ENCODE results near the gene LGALS4. TPM values are rescaled to one million over a fixed set of nuclear protein-coding genes. Genes with fewer than 3 reads are reported as not detected.
A peak's percentile ranks its signal among the peaks of the same experiment; 100 is the strongest.
"Not testable (repeated sequence)": the region's sequence is repeated elsewhere in the genome, so short reads cannot be mapped to it uniquely, and the experiment has no call there.

Gene LGALS4
- total RNA-seq, 8 experiments from 2014 or later = 0.29 to 1.4 (median 0.50) TPM; not detected in 1

- H3K4me3 ChIP-seq = no peak overlapping the region
- H3K27ac ChIP-seq = no peak overlapping the region
- no peaks in the 10 kb centered on the region for H3K4me1 ChIP-seq (replicated peaks in 1 of 2)
- ATAC-seq (replicated peaks in 6 of 8) = no peak
- WGBS, 10 experiments = 92 to 100% (median 100%) methylated on average over 1 to 11 of the region's 17 CpGs; no CpG with 5 or more reads in 7 of the 10 experiments
- in situ Hi-C loops (cut with MboI; ENCODE audit: low pct_unique_long_range_greater_than_20kb in 2 of 9, low sequenced_read_pairs in 9 of 9, unreplicated experiment in 9 of 9) = no loop called here
Observed at GRCh38 chr19:38808741-38809140, 4.0 kb downstream of the LGALS4 start.

GRCh38 chr19:38807374-38808098 is 5.2 kb downstream of the LGALS4 start:
- H3K4me3 ChIP-seq; H3K27ac ChIP-seq; in situ Hi-C loops (cut with MboI; ENCODE audit: low pct_unique_long_range_greater_than_20kb in 2 of 9, low sequenced_read_pairs in 9 of 9, unreplicated experiment in 9 of 9); H3K4me1 ChIP-seq (replicated peaks in 1 of 2); ATAC-seq (replicated peaks in 6 of 8): not testable (repeated sequence)
- WGBS, 10 experiments = 35 to 100% (median 76%) methylated on average over 1 to 4 of the region's 18 CpGs; no CpG with 5 or more reads in 4 of the 10 experiments

GRCh38 chr19:38806371-38806770 is 6.4 kb downstream of the LGALS4 start:
- Histone ChIP-seq H3K4me3 (no peak overlapping the region), H3K4me1 (replicated peaks in 1 of 2) (no peaks in the 10 kb centered on the region), H3K27ac (no peak overlapping the region)
- 71 to 100% (median 89%) methylated on average over 1 to 5 of the region's 6 CpGs; no CpG with 5 or more reads in 2 of the 10 experiments for WGBS, 10 experiments
- in situ Hi-C loops (cut with MboI; ENCODE audit: low pct_unique_long_range_greater_than_20kb in 2 of 9, low sequenced_read_pairs in 9 of 9, unreplicated experiment in 9 of 9) = no loop called here
- ATAC-seq (replicated peaks in 6 of 8) = no peak

- no peaks in the 10 kb centered on the region for H3K4me1 ChIP-seq (replicated peaks in 1 of 2)
- no peak overlapping the region for H3K27ac ChIP-seq
- WGBS, 10 experiments = 60 to 73% (median 71%) methylated on average over 1 of the region's 1 CpG; no CpG with 5 or more reads in 7 of the 10 experiments
- in situ Hi-C loops (cut with MboI; ENCODE audit: low pct_unique_long_range_greater_than_20kb in 2 of 9, low sequenced_read_pairs in 9 of 9, unreplicated experiment in 9 of 9) = no loop called here
- ATAC-seq (replicated peaks in 6 of 8) = no peak
- H3K4me3 ChIP-seq = no peak overlapping the region
Observed at GRCh38 chr19:38805180-38805579, 7.6 kb downstream of the LGALS4 start.

DNA sequence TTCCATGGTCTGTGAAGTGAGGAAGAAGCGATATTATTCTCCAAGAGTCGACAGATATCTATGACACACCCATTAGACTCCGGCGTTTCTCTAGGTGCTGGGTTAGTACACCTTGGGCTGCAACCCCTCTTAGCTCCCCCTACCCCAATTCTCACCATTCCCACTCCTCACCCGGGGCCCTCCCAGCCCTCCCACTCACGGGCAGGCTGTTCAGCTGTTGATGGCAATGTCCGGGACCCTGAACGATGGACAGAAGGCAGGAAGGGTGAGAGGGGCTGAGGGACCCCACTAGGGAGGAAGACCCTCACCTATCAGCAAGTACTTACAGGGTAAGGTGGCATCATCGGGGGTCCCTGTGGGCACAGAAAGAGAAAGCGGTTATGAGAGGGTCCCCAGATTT is 9.2 kb downstream of the LGALS4 start:
- in situ Hi-C loops (cut with MboI; ENCODE audit: low pct_unique_long_range_greater_than_20kb in 2 of 9, low sequenced_read_pairs in 9 of 9, unreplicated experiment in 9 of 9) = no loop called here
- Histone ChIP-seq H3K4me1 (replicated peaks in 1 of 2) (no peaks in the 10 kb centered on the region), H3K4me3 (no peak overlapping the region), H3K27ac (no peak overlapping the region)
- 96% methylated on average over 4 of the region's 10 CpGs; no CpG with 5 or more reads in 9 of the 10 experiments for WGBS, 10 experiments
- ATAC-seq (replicated peaks in 6 of 8) = no peak

- no peaks in the 10 kb centered on the region for H3K4me1 ChIP-seq (replicated peaks in 1 of 2)
- no peak overlapping the region for H3K4me3 ChIP-seq
- H3K27ac ChIP-seq = no peak overlapping the region
- ATAC-seq (replicated peaks in 6 of 8) = no peak
- 68 to 98% (median 88%) methylated on average over 1 to 10 of the region's 12 CpGs; no CpG with 5 or more reads in 2 of the 10 experiments for WGBS, 10 experiments
- in situ Hi-C loops (cut with MboI; ENCODE audit: low pct_unique_long_range_greater_than_20kb in 2 of 9, low sequenced_read_pairs in 9 of 9, unreplicated experiment in 9 of 9) = no loop called here
Observed at GRCh38 chr19:38801359-38802095, 11.2 kb downstream of the LGALS4 start.

GRCh38 chr19:38800577-38801347 is 12.0 kb downstream of the LGALS4 start:
- ATAC-seq (replicated peaks in 6 of 8) = no peak

DNA sequence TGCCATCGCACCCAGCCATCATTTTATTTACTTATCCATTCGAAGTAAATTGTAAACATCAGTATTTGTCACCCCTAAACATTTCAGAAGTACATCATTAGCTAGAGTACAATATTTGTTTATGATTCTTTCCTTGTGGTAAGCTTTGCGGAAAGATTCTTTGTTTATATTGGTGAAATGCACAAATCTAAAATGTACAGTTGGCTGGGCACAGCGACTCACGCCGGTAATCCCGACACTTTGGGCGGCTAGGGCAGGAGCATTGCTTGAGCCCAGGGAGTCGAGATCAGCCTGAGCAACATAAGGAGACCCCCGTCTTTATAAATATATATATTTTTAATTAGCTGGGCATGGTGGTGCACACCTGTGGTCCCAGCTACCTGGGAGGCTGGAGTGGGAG is 13.6 kb downstream of the LGALS4 start:
- WGBS, 10 experiments = 56 to 95% (median 81%) methylated on average over 2 to 9 of the region's 10 CpGs; no CpG with 5 or more reads in 3 of the 10 experiments
- Histone ChIP-seq H3K4me1 (replicated peaks in 1 of 2) (no peaks in the 10 kb centered on the region), H3K4me3 (no peak overlapping the region), H3K27ac (no peak overlapping the region)
- no peak for ATAC-seq (replicated peaks in 6 of 8)
- in situ Hi-C loops (cut with MboI; ENCODE audit: low pct_unique_long_range_greater_than_20kb in 2 of 9, low sequenced_read_pairs in 9 of 9, unreplicated experiment in 9 of 9) = no loop called here

More at GRCh38 chr19:38800577-38801347, 12.0 kb downstream of the LGALS4 start:
- H3K4me1 ChIP-seq (replicated peaks in 1 of 2) = no peaks in the 10 kb centered on the region
- WGBS, 10 experiments = 64 to 95% (median 80%) methylated on average over 2 to 5 of the region's 5 CpGs
- in situ Hi-C loops (cut with MboI; ENCODE audit: low pct_unique_long_range_greater_than_20kb in 2 of 9, low sequenced_read_pairs in 9 of 9, unreplicated experiment in 9 of 9) = no loop called here
- H3K4me3 ChIP-seq = no peak overlapping the region
- no peak overlapping the region for H3K27ac ChIP-seq

DNA sequence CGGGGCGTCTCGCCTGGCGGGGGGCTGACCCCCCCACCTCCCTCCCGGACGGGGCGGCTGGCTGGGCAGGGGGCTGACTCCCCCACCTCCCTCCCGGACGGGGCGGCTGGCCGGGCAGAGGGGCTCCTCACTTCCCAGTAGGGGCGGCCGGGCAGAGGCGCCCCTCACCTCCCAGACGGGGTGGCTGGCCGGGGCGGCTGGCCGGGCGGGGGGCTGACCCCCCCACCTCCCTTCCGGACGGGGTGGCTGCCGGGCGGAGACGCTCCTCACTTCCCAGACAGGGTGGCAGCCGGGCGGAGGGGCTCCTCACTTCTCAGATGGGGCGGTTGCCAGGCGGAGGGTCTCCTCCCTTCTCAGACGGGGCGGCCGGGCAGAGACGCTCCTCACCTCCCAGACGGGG is 15.0 kb downstream of the LGALS4 start:
- in situ Hi-C loops (cut with MboI; ENCODE audit: low pct_unique_long_range_greater_than_20kb in 2 of 9, low sequenced_read_pairs in 9 of 9, unreplicated experiment in 9 of 9); H3K4me3 ChIP-seq; H3K27ac ChIP-seq; ATAC-seq (replicated peaks in 6 of 8); H3K4me1 ChIP-seq (replicated peaks in 1 of 2): not testable (repeated sequence)
- WGBS, 10 experiments = no CpG with 5 or more reads among the region's 33 CpGs

- WGBS, 10 experiments = 0 to 96% (median 31%) methylated on average over 1 to 2 of the region's 2 CpGs
- Histone ChIP-seq H3K4me3 (no peak overlapping the region), H3K4me1 (replicated peaks in 1 of 2) (no peaks in the 10 kb centered on the region), H3K27ac (no peak overlapping the region)
- in situ Hi-C loops (cut with MboI; ENCODE audit: low pct_unique_long_range_greater_than_20kb in 2 of 9, low sequenced_read_pairs in 9 of 9, unreplicated experiment in 9 of 9) = no loop called here
- ATAC-seq (replicated peaks in 6 of 8) = no peak
Observed at GRCh38 chr19:38796154-38796553, 16.6 kb downstream of the LGALS4 start.

GRCh38 chr19:38795549-38795948 is 17.2 kb downstream of the LGALS4 start:
- no peak for ATAC-seq (replicated peaks in 6 of 8)
- Histone ChIP-seq H3K4me3 (no peak overlapping the region), H3K27ac (no peak overlapping the region), H3K4me1 (replicated peaks in 1 of 2) (no peaks in the 10 kb centered on the region)
- in situ Hi-C loops (cut with MboI; ENCODE audit: low pct_unique_long_range_greater_than_20kb in 2 of 9, low sequenced_read_pairs in 9 of 9, unreplicated experiment in 9 of 9) = no loop called here
- WGBS, 10 experiments = 20 to 100% (median 87%) methylated on average over 1 to 4 of the region's 4 CpGs; no CpG with 5 or more reads in 2 of the 10 experiments

GRCh38 chr19:38793671-38794070 is 19.1 kb downstream of the LGALS4 start:
- Histone ChIP-seq H3K4me1 (replicated peaks in 1 of 2) (no peaks in the 10 kb centered on the region), H3K4me3 (no peak overlapping the region), H3K27ac (no peak overlapping the region)
- in situ Hi-C loops (cut with MboI; ENCODE audit: low pct_unique_long_range_greater_than_20kb in 2 of 9, low sequenced_read_pairs in 9 of 9, unreplicated experiment in 9 of 9) = no loop called here
- 73 to 100% (median 92%) methylated on average over 1 to 3 of the region's 5 CpGs; no CpG with 5 or more reads in 2 of the 10 experiments for WGBS, 10 experiments
- no peak for ATAC-seq (replicated peaks in 6 of 8)

DNA sequence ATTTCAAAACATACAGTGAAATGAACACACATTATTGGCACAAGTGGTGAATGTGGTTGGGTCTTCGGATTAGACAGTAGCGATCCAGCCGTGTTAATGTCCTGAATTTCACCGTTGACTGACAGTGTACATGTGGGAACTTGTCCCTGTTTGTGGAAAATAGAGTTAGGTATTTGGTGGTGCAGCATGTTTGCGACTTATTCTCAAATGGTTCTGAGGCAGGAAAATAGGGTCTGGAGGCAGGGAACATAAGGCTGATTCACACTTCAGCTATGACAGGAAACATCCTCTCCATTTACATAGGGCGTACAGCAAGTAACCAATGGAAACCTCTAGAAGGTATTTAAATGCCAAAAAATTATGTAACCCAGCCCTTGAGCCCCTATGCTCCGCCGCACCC is 19.6 kb downstream of the LGALS4 start:
- WGBS, 10 experiments = 2 to 97% (median 63%) methylated on average over 3 to 8 of the region's 8 CpGs; no CpG with 5 or more reads in 1 of the 10 experiments
- peak in 3 of 8 experiments; percentile 44 to 69 (median 53) for ATAC-seq (replicated peaks in 6 of 8)
- H3K27ac ChIP-seq = no peak overlapping the region
- in situ Hi-C loops (cut with MboI; ENCODE audit: low pct_unique_long_range_greater_than_20kb in 2 of 9, low sequenced_read_pairs in 9 of 9, unreplicated experiment in 9 of 9) = no loop called here
- no peak overlapping the region for H3K4me3 ChIP-seq
- H3K4me1 ChIP-seq (replicated peaks in 1 of 2) = no peaks in the 10 kb centered on the region

Measured in motor neuron (in vitro differentiated cells).